IgD-negative memory B cell (primary cell): ENCODE results near the gene PCDHGB1. TPM values are rescaled to one million over a fixed set of nuclear protein-coding genes. Genes with fewer than 3 reads are reported as not detected.
"Not testable (repeated sequence)": the region's sequence is repeated elsewhere in the genome, so short reads cannot be mapped to it uniquely, and the experiment has no call there.

Experiments used
- H3K27ac Mint-ChIP-seq, 3 donors: one replicate each; pipeline ENCODE4 v1.8.0; 2020 to 2022; ENCODE audit warnings: mild to moderate bottlenecking in 3 of 3, mixed read lengths in 3 of 3, moderate library complexity in 1 of 3
- H3K27me3 Mint-ChIP-seq: one replicate; pipeline ENCODE4 v1.8.0; 2021; ENCODE audit warnings: mixed read lengths
- H3K36me3 Mint-ChIP-seq: one replicate; pipeline ENCODE4 v1.8.0; 2020; ENCODE audit warnings: mild to moderate bottlenecking, mixed read lengths
- H3K4me1 Mint-ChIP-seq, 3 donors: one replicate each; pipeline ENCODE4 v1.8.0; 2020 to 2022; ENCODE audit warnings: mixed read lengths in 3 of 3, mild to moderate bottlenecking in 1 of 3
- H3K4me3 Mint-ChIP-seq, 4 donors: one replicate each; pipeline ENCODE4 v1.8.0; 2020 to 2022; ENCODE audit warnings: mild to moderate bottlenecking in 4 of 4, mixed read lengths in 4 of 4, moderate library complexity in 3 of 4
- H3K9me3 Mint-ChIP-seq, 3 donors: one replicate each; pipeline ENCODE4 v1.8.0; 2020 to 2021; ENCODE audit warnings: mixed read lengths in 3 of 3, mild to moderate bottlenecking in 1 of 3
- polyA plus RNA-seq: library from polyadenylated mRNA; unstranded; fragments of 300-500 nt; fragmentation: Illumina TruSeq; gene quantifications from one replicate; pipeline ENCODE4 v1.2.3, GENCODE V29; 2021

Gene PCDHGB1
- 0.41 TPM for polyA plus RNA-seq

DNA sequence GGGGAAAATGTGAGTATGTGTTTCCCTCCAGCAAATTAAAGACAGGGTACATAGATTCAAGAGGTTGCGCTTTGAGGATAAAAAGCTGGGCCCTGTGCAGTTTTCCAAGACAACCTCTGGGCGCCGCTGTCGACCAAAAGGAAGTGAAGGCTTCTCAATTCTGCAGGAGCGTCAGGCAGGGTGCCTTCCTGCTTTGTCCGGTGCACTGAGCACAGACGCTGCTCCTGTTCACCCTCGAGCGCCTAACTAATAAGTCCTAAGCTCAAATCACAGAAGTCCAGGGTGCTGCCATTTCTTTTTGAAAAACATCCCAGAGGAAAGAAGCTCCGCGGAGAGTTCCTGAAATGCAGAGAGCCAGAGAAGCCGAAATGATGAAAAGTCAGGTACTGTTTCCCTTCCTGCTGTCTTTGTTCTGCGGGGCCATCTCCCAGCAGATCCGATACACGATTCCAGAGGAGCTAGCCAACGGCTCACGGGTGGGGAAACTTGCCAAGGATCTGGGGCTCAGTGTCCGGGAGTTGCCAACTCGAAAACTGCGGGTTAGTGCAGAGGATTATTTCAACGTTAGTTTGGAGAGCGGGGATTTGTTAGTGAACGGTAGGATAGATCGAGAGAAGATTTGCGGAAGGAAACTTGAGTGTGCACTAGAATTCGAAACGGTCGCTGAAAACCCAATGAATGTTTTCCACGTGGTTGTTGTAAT lies at the start of gene PCDHGB1:
Gene PCDHGB1 (plus strand): TSS at position 183 of the 703 bp plus-strand sequence. CDS start 162 bp downstream, at position 345.
- H3K4me3 Mint-ChIP-seq, result peak within 1 kb of the TSS; percentile 58 to 89 (median 84)
- H3K27ac Mint-ChIP-seq, result peak within 1 kb of the TSS; percentile 67 to 89 (median 83)
- H3K27me3 Mint-ChIP-seq, result peaks cover 25% of the 10 kb centered on the region
- peaks cover 3% of the 10 kb centered on the region for H3K36me3 Mint-ChIP-seq
- peaks cover 8 to 27% (median 23%) of the 10 kb centered on the region in 3 donors for H3K9me3 Mint-ChIP-seq
- H3K4me1 Mint-ChIP-seq, result peaks cover 0 to 3% (median 2%) of the 10 kb centered on the region in 3 donors

DNA sequence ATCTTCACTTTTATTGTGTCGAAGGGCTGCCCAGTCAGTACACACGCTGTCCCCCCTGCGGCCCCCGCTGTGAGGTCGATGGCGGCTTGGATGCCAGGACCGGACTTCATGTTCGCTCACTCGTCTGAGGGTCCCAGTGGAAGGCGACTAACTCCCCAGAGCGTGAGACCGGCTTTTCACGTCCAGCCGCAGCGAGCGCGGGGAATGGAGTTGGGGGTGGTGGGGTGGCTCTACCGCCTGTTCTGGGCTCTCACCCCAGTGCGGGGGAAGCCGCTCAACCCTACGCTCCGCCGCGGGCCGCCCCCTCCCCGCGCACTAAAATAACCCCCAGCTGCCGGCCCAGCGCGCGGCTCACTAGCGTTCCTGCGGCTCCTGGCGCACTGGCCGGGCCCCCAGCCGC lies 46.1 kb upstream of the PCDHGB1 start, which contains the start of gene SLC25A2:
Gene SLC25A2 (minus strand): TSS at position 294 of the 400 bp plus-strand sequence. CDS start 184 bp downstream, at position 110.
- Mint-ChIP-seq H3K27ac (no peak within 1 kb of the TSS), H3K27me3 (no peaks in the 10 kb centered on the region), H3K4me1 (no peaks in the 10 kb centered on the region), H3K4me3 (peak within 1 kb of the TSS in 2 of 4 donors; percentile 12 to 41), H3K36me3 (peaks cover 28% of the 10 kb centered on the region), H3K9me3 (peaks cover 7 to 35% (median 27%) of the 10 kb centered on the region in 3 donors)

DNA sequence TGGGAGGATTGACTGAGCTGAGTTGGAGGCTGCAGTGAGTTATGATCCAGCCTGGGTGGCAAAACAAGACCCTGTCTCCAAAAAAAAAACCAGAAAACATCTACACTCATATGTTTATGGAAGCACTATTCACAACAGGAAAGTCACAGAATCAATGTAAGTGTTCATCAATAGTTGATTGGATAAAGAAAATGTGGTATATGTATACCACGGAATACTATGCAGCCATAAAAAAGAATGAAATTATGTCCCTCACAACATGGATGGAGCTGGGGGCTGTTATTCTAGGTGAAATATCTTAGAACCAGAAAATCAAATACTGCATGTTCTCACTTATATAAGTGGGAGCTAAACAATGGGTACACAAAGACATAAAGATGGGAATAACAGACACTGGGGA lies 43.3 kb upstream of the PCDHGB1 start:
- peaks cover 6 to 33% (median 33%) of the 10 kb centered on the region in 3 donors for H3K9me3 Mint-ChIP-seq
- H3K4me3 Mint-ChIP-seq, result no peak overlapping the region
- no peaks in the 10 kb centered on the region for H3K27me3 Mint-ChIP-seq
- peaks cover 0 to 1% (median 0%) of the 10 kb centered on the region in 3 donors for H3K4me1 Mint-ChIP-seq
- H3K36me3 Mint-ChIP-seq, result peaks cover 33% of the 10 kb centered on the region
- peak overlapping the region in 1 of 3 donors; percentile 53 for H3K27ac Mint-ChIP-seq

DNA sequence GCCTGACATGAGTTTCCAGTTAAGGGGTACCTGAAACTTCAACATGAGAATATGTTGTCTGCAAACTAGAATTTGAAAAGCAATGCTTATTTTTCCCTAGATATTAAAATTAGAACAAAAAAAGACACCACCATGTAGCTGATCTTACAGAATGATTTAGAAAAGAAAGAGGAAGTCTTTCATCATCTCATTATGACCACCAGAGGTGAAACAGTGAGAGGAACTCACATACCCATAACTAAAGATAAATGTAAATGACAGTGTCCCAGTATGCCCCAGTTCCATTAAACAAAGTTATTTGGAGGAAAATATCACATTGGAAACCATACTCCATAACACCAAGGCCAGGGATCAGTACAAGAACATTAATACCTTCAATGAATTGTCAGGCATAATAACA lies 36.2 kb upstream of the PCDHGB1 start:
- no peak overlapping the region for H3K4me3 Mint-ChIP-seq
- peaks cover 9 to 17% (median 14%) of the 10 kb centered on the region in 3 donors for H3K4me1 Mint-ChIP-seq
- H3K27me3 Mint-ChIP-seq, result no peaks in the 10 kb centered on the region
- no peak overlapping the region for H3K27ac Mint-ChIP-seq
- peaks cover 37% of the 10 kb centered on the region for H3K36me3 Mint-ChIP-seq
- peaks cover 14 to 50% (median 44%) of the 10 kb centered on the region in 3 donors for H3K9me3 Mint-ChIP-seq

DNA sequence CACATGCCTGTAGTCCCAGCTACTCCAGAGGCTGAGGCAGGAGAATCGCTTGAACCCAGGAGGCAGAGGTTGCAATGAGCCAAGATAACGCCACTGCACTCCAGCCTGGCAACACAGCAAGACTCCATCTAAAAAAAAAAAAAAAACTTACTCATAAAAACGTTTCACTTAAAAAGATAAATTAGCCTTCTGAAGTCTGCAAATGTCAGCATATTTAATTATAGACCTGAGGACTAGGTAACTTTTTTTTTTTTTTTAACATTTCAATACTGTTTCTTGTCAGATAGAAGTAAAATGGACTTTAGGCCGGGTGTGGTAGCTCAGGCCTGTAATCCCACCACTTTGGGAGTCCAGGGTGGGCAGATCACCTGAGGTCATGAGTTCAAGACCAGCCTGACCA lies 32.9 kb upstream of the PCDHGB1 start:
- not testable (repeated sequence) for H3K27me3 Mint-ChIP-seq, H3K27ac Mint-ChIP-seq
- Mint-ChIP-seq H3K9me3 (peaks cover 11 to 49% (median 48%) of the 10 kb centered on the region in 3 donors), H3K4me1 (peaks cover 18 to 34% (median 28%) of the 10 kb centered on the region in 3 donors), H3K36me3 (peaks cover 40% of the 10 kb centered on the region), H3K4me3 (peak overlapping the region in 1 of 4 donors; percentile 17)

DNA sequence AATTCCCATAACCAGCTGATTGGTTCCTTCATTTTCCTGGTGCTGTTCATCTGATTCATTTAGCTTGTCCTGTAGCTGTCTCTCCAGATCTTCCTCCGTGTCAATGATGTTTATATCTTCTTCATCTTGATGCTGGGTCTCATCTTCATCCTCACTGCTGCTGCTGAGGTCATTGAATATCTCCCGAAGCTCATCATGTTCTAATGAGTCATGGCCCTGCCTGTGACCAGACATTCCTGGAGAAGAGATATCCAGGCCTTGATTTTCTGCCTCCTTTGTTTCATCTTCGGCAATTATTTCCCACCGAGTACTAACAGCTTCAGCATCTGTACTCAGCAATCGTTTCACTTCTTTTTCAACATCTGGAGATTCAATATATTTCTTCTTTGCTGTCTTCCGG lies 30.7 kb upstream of the PCDHGB1 start:
- Mint-ChIP-seq H3K36me3 (peaks cover 34% of the 10 kb centered on the region), H3K4me1 (peaks cover 18 to 31% (median 26%) of the 10 kb centered on the region in 3 donors), H3K4me3 (peak overlapping the region; percentile 50 to 96 (median 92)), H3K27me3 (no peaks in the 10 kb centered on the region), H3K9me3 (peaks cover 9 to 46% (median 37%) of the 10 kb centered on the region in 3 donors), H3K27ac (peak overlapping the region in 1 of 3 donors; percentile 21)

DNA sequence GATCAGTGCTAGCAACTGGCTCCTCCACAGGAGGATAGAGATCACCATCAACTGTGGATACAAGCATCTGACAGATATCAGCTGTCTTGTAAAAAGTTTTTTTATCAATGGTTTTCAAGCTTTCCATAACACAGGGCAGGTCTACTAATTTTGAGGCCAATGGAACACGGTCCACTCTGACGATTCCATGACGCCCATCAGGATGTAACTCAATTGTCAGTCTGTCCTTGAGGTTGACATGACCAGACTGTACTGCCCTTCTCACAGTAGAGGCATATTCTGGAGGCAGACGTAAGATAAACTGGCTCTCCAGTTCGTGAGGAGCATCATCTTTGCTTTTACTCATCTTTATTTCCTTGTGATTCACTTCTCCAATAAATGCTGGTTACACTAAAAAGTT lies 30.2 kb upstream of the PCDHGB1 start:
- Mint-ChIP-seq H3K27ac (peak overlapping the region; percentile 91 to 100 (median 97)), H3K4me3 (peak overlapping the region; percentile 89 to 97 (median 96)), H3K9me3 (peaks cover 9 to 46% (median 34%) of the 10 kb centered on the region in 3 donors), H3K36me3 (peaks cover 32% of the 10 kb centered on the region), H3K4me1 (peaks cover 18 to 26% (median 26%) of the 10 kb centered on the region in 3 donors), H3K27me3 (no peaks in the 10 kb centered on the region)

DNA sequence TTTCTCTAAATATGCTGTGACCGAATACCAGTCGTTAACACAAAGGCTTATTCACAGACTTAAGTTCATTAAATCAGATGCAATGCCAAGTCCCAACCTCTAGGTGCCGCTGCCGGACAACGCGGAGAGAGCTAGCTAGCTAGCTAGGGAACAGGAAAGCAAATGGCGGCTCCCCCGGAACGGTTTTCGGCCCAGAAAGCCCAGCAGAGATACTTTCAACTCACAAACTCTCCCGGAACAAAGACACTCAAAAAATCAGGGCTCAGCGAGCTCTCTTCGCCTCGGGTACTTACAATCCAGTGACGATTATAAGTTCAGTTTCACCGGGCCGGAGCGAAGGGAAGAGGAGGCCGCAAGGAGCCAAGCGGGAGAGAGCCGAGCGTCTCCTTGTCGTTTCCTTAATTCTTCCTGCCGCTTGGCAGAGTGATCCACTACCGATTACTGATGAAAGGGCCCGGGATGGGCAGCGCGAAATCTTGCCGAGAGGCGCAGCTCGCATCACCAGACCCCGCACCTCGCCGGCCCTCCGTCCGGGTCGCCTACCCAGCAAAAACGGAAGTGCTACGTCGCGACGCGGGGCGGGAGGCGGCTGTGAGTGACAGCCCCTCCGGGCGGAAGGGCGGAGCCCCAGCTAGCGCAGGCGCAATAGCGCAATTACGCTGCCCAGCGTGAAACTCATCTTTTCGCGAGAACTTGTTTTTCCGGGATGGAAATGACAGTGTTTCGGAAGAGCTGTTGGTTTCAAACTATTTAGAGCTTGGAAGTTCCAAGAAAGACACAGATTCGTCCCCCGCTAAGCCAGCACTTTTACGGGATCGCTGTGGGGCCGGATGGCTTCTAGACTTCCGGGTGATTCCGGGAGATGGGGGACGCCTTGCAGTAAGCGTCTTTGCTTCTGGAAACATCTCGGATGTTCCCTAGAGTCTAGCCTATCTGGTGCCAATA lies 29.4 kb upstream of the PCDHGB1 start, which contains the start of gene TAF7:
Gene TAF7 (minus strand): TSS at position 560 of the 945 bp plus-strand sequence. CDS start 740 bp downstream, outside the sequence.
- Mint-ChIP-seq H3K4me1 (peaks cover 14 to 24% (median 21%) of the 10 kb centered on the region in 3 donors), H3K27ac (peak within 1 kb of the TSS; percentile 91 to 100 (median 97)), H3K36me3 (peaks cover 28% of the 10 kb centered on the region), H3K4me3 (peak within 1 kb of the TSS; percentile 89 to 97 (median 96)), H3K9me3 (peaks cover 4 to 38% (median 26%) of the 10 kb centered on the region in 3 donors), H3K27me3 (no peaks in the 10 kb centered on the region)

DNA sequence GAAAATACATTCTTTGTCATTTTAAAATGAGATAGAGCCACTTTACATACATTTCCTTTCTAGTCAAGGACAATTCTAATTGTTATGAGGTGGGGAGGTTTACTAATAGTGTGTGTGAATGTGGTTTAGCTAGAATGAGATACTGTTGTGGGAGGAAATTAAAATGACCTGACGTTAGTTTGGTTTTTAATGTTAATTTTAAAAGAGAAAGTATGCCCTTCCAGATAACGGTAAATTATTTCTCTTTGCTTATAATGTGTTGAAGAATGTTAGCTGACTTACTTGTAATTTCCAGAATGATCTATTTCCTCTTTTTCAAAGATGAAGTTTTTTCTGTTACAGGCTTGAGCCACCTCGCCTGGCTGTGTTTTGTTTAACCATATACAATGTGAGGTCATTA lies 27.6 kb upstream of the PCDHGB1 start:
- Mint-ChIP-seq H3K9me3 (peaks cover 2 to 39% (median 22%) of the 10 kb centered on the region in 3 donors), H3K4me1 (peaks cover 15 to 27% (median 26%) of the 10 kb centered on the region in 3 donors), H3K36me3 (peaks cover 19% of the 10 kb centered on the region), H3K27ac (peak overlapping the region in 2 of 3 donors; percentile 31 to 91), H3K27me3 (peaks cover 4% of the 10 kb centered on the region), H3K4me3 (peak overlapping the region in 1 of 4 donors; percentile 89)

DNA sequence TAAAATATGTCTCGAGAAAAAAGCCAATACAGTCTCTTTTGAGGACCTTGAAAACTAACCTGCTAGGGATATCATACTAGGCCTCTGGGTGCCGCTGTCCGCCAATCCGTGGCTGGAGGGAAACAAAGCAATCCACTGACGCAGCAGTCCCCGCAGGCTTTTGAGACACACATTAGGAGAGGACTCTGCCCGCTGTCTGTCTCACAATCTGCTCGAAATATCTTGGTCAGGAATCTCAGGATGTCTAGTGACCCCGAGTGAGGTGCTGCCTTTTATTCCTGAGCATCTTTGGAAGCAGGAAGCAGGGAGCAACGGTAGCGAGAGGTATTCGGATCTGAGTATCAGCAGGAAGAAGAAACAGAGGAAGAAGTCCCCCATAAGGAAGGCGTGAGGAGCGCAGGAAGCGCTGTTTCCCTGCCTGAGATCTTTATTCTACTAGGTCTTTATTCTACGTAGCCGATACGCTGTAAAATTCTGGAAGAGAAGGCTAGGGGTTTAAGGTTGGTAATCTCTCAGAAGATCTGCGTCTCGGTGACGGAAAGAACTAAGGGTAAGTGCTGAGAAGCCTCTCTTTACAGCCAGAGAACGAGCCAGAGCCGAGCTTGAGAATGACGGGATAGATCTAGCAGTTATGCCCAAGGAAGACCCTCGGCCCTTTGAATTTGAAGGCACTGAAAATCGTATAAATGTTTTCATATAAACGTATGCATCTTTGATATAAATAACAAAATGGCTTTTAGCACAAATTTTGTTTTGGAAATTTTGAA lies 23.6 kb upstream of the PCDHGB1 start:
- Mint-ChIP-seq H3K9me3 (peaks cover 0 to 27% (median 5%) of the 10 kb centered on the region in 3 donors), H3K36me3 (peaks cover 2% of the 10 kb centered on the region), H3K4me1 (peaks cover 3 to 8% (median 4%) of the 10 kb centered on the region in 3 donors), H3K27ac (peak overlapping the region; percentile 35 to 68 (median 63)), H3K4me3 (peak overlapping the region; percentile 90 to 97 (median 93)), H3K27me3 (peaks cover 36% of the 10 kb centered on the region)

DNA sequence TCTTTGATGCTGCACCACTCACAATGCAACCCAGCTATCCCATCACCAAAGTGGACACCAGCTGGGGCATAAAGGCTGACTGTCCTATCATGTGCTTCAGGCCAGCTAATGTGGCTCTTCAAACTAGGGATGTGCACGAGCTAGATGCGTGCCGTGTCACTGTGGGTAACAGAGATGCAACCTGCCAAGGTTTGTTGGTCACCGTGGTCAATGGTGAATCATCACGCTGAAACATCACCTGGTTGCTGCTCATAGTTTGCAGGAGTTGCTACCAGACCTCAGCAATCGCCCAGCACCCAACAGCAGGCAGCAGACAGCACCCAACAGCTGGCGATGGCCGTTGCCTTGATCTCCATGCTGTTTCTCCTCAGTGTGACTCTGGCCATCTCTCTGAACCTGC lies 21.7 kb upstream of the PCDHGB1 start:
- Mint-ChIP-seq H3K4me1 (peaks cover 3 to 8% (median 4%) of the 10 kb centered on the region in 3 donors), H3K27ac (no peak overlapping the region), H3K4me3 (no peak overlapping the region), H3K9me3 (peaks cover 3 to 24% (median 6%) of the 10 kb centered on the region in 3 donors), H3K36me3 (no peaks in the 10 kb centered on the region), H3K27me3 (peaks cover 45% of the 10 kb centered on the region)

DNA sequence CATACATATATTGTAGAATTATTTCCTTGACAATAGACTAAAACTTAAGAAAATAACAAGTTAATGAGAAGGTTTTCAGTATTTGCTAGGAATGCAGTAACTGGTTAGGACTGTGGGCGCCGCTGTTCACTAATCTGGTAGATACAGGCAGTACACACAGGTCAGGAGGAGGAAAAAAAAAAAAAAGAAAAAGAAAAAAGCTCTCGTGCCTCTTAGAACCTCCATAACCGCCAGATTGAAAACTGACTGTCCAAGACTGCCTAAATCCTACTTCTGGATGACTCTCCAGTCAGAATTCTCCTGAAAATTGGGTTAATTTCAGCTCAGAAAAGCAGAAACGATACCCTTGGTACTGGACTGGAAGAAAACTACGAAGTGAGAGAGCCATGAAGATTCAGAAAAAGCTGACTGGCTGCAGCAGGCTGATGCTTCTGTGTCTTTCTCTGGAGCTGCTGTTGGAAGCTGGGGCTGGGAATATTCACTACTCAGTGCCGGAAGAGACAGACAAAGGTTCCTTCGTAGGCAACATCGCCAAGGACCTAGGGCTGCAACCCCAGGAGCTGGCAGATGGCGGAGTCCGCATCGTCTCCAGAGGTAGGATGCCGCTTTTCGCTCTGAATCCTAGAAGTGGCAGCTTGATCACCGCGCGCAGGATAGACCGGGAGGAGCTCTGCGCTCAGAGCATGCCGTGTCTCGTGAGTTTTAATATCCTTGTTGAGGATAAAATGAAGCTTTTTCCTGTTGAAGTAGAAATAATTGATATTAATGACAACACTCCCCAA lies 19.4 kb upstream of the PCDHGB1 start, which contains the start of gene PCDHGA1:
Gene PCDHGA1 (plus strand): TSS at position 216 of the 782 bp plus-strand sequence.
- Mint-ChIP-seq H3K4me3 (peak within 1 kb of the TSS in 3 of 4 donors; percentile 32 to 79 (median 51)), H3K27me3 (peaks cover 55% of the 10 kb centered on the region), H3K27ac (peak within 1 kb of the TSS in 1 of 3 donors; percentile 73), H3K36me3 (no peaks in the 10 kb centered on the region), H3K9me3 (peaks cover 9 to 34% (median 9%) of the 10 kb centered on the region in 3 donors), H3K4me1 (peaks cover 3 to 10% (median 9%) of the 10 kb centered on the region in 3 donors)

DNA sequence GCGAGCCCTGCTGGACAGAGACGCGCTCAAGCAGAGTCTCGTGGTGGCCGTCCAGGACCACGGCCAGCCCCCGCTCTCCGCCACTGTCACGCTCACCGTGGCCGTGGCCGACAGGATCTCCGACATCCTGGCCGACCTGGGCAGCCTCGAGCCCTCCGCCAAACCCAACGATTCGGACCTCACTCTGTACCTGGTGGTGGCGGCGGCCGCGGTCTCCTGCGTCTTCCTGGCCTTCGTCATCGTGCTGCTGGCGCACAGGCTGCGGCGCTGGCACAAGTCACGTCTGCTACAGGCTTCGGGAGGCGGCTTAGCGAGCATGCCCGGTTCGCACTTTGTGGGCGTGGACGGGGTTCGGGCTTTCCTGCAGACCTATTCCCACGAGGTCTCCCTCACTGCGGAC lies 17.3 kb upstream of the PCDHGB1 start:
- not testable (repeated sequence) for H3K4me3 Mint-ChIP-seq, H3K36me3 Mint-ChIP-seq, H3K4me1 Mint-ChIP-seq, H3K27ac Mint-ChIP-seq
- Mint-ChIP-seq H3K9me3 (peaks cover 12 to 40% (median 27%) of the 10 kb centered on the region in 3 donors), H3K27me3 (peaks cover 58% of the 10 kb centered on the region)
